Common myeloid progenitor, CD34-positive (primary cell): ENCODE data around the gene GDF7.
A peak's percentile ranks its signal among the peaks of the same experiment; 100 is the strongest.

Experiments used
- CTCF ChIA-PET: fragments of 350-600 bp; sonication (Branson Sonifier 250); formaldehyde crosslinking; loops from one replicate; lab custom pipeline; 2021; ENCODE audit warnings: antibody characterized with exemption; lab: Charles Lee
- POLR2A ChIA-PET: fragments of 350-600 bp; sonication (Branson Sonifier 250); formaldehyde crosslinking; loops from one replicate; lab custom pipeline; 2021; ENCODE audit warnings: antibody characterized with exemption; lab: Charles Lee
- DNase-seq, 3 donors: peaks; one replicate each; pipeline versions ENCODE4 v3.0.0 to v3.0.0-alpha.2; 2013
- H3K27ac ChIP-seq, 2 experiments: 1 replicate in 1 of 2; 2 replicates in 1 of 2; pipeline ENCODE4 v1.7.0; 2013; ENCODE audit warnings: inconsistent platforms in 2 of 2, low read length in 2 of 2, mild to moderate bottlenecking in 2 of 2, low read depth in 1 of 2, moderate library complexity in 1 of 2; ENCODE audit not compliant: severe bottlenecking in 2 of 2, insufficient read depth in 1 of 2, poor library complexity in 1 of 2
- H3K27me3 ChIP-seq, 5 experiments: replicated peaks in 2 of 5; 1 replicate in 3 of 5; 2 replicates in 2 of 5; pipeline versions ENCODE4 v1.6.1 to v1.7.0; 2013; ENCODE audit warnings: low read length in 4 of 5, mild to moderate bottlenecking in 2 of 5, moderate library complexity in 2 of 5, inconsistent platforms in 1 of 5; ENCODE audit not compliant: insufficient read depth in 5 of 5, control insufficient read depth in 4 of 5
- H3K36me3 ChIP-seq, 4 experiments: 1 replicate in 2 of 4; 2 replicates in 2 of 4; pipeline versions ENCODE4 v1.6.1 to v1.7.0; 2013; ENCODE audit warnings: low read length in 3 of 4, control low read depth in 1 of 4, mild to moderate bottlenecking in 1 of 4; ENCODE audit not compliant: control insufficient read depth in 4 of 4, insufficient read depth in 4 of 4
- H3K4me1 ChIP-seq, 4 experiments: 1 replicate in 3 of 4; 2 replicates in 1 of 4; pipeline versions ENCODE4 v1.6.1 to v1.7.1; 2013; ENCODE audit warnings: low read length in 3 of 4, mild to moderate bottlenecking in 3 of 4, control low read depth in 1 of 4, inconsistent platforms in 1 of 4, moderate library complexity in 1 of 4; ENCODE audit not compliant: control insufficient read depth in 4 of 4, insufficient read depth in 4 of 4; ENCODE audit errors: control extremely low read depth in 1 of 4
- H3K4me3 ChIP-seq, 7 experiments: 1 replicate in 4 of 7; 2 replicates in 3 of 7; pipeline versions ENCODE4 v1.5.1 to v1.7.0; 2013; ENCODE audit warnings: mild to moderate bottlenecking in 7 of 7, low read length in 6 of 7, moderate library complexity in 6 of 7, inconsistent platforms in 2 of 7, low read depth in 2 of 7, control low read depth in 1 of 7; ENCODE audit not compliant: insufficient read depth in 4 of 7, control insufficient read depth in 1 of 7; ENCODE audit errors: extremely low read depth in 1 of 7
- H3K9me3 ChIP-seq, 5 experiments: 1 replicate in 4 of 5; 2 replicates in 1 of 5; pipeline versions ENCODE4 v1.6.1 to v1.7.1; 2013; ENCODE audit warnings: low read length in 4 of 5, mild to moderate bottlenecking in 2 of 5, inconsistent platforms in 1 of 5, low read depth in 1 of 5, moderate library complexity in 1 of 5; ENCODE audit not compliant: control insufficient read depth in 4 of 5, insufficient read depth in 2 of 5; ENCODE audit errors: control extremely low read depth in 1 of 5
- WGBS: methylation state at CpG from one replicate; pipeline ENCODE4 v1.1.5; 2013; ENCODE audit not compliant: insufficient coverage; 5-methylcytosine and 5-hydroxymethylcytosine counted together

The GDF7 gene

DNA sequence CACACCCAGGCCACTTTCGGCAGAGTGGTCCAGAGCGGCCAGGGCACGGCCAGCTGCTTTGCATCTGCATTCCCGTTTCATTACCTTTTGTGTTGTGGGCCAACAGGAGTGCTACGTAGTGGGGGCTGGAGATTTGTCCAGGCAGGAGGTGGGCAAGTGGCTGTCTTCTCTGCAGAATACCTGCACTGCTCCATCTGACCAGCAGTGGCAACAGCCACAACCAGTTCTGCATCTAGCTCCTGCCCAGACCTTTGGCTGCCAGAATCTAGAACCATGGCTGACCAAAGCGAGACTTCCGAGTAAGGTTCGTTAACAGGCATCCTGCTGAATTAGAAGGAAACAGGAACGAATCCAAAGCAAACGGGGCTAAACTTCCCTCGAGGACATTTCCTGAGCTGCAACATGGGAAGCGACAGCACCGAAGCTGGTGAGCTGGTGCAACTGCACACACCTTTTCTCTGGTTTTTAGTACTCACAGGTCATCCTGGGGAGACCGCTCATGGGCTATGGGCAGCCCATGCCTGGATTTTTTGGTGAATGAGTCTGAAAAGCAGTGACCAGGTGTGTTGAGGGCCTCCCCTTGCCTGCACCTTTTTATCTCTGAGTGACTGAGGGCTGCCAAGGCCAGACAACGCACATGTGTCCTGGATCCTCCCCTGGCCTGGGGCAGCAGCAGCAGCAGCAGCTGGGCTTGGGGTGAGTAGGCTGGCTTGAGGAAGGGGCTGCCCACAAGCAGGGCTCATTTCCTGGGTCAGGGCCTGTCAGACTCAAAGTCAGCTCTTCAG, 10.5 kb downstream of the GDF7 start:
- WGBS: 90% methylated on average over 15 of the region's 15 CpGs
- no peak overlapping the region for H3K4me3 ChIP-seq
- POLR2A ChIA-PET: no interaction called here

DNA sequence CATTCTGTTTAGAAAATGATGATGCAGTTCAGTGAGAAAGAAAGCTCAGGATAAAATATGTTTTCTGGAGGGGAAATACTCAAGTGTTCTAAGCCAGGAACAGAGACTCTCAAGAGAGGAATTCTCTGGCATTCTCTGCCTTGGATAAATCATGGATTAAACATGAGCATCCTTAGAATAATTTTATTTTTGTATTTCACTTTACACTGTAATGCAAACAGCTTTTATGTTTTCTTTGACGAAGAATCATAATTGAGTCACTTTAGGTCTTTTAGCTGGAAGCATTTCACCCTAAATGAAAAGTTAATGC, 11.1 kb downstream of the GDF7 start:
- CTCF ChIA-PET: interaction anchor here (1.1 to 13.6 kb wide), 6 partner anchors 12 to 284 kb away, joined by 3 to 107 read pairs (median 10); no protein-coding TSS in a partner anchor
- no CpG with 5 or more reads among the region's 1 CpG for WGBS
- no peak overlapping the region for H3K4me3 ChIP-seq
- H3K27me3 ChIP-seq: peaks cover 0 to 17% (median 8%) of the 10 kb centered on the region in 5 experiments
- H3K4me1 ChIP-seq: peaks cover 0 to 29% (median 6%) of the 10 kb centered on the region in 4 experiments
- no peak overlapping the region for H3K27ac ChIP-seq
- DNase-seq: no peak
- POLR2A ChIA-PET: no interaction called here
- no peaks in the 10 kb centered on the region for H3K9me3 ChIP-seq
- peaks cover 0 to 26% (median 16%) of the 10 kb centered on the region in 4 experiments for H3K36me3 ChIP-seq

More for the DNA sequence above, 10.5 kb downstream of the GDF7 start:
- Histone ChIP-seq H3K9me3 (no peaks in the 10 kb centered on the region), H3K4me1 (peaks cover 0 to 26% (median 5%) of the 10 kb centered on the region in 4 experiments), H3K27ac (no peak overlapping the region), H3K36me3 (peaks cover 0 to 20% (median 12%) of the 10 kb centered on the region in 4 experiments), H3K27me3 (peaks cover 0 to 23% (median 10%) of the 10 kb centered on the region in 5 experiments)
- CTCF ChIA-PET: interaction anchor here (1.1 to 13.6 kb wide), 7 partner anchors 11 to 285 kb away, joined by 3 to 107 read pairs (median 14); no protein-coding TSS in a partner anchor
- DNase-seq: no peak

DNA sequence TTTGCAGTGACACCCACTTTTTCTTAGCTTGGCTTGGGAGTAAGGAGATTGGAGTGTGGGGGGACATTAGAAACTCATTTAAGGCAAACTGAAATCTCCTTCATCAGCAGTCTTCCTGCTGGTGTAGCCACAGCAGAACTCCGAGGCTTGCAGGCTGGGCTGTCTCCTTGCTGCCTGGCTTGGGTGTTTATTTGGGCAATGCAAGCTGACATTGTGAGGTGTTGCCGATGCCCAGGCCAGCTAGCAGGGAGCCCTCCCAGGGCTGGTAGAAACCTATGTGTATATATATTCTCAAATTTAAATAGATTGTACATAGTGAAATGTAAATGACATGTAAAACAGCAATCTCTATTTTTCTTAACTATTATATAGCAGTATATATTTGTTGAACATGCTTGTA, 11.8 kb downstream of the GDF7 start:
- Histone ChIP-seq H3K4me1 (peaks cover 0 to 29% (median 6%) of the 10 kb centered on the region in 4 experiments), H3K9me3 (no peaks in the 10 kb centered on the region), H3K27ac (no peak overlapping the region), H3K27me3 (peaks cover 0 to 10% (median 6%) of the 10 kb centered on the region in 5 experiments), H3K36me3 (peaks cover 0 to 31% (median 18%) of the 10 kb centered on the region in 4 experiments), H3K4me3 (no peak overlapping the region)
- WGBS: 100% methylated on average over 1 of the region's 2 CpGs
- DNase-seq: no peak
- ChIA-PET POLR2A (no interaction called here), CTCF (interaction anchor here (1.0 to 13.6 kb wide), 6 partner anchors 13 to 283 kb away, joined by 3 to 107 read pairs (median 5); no protein-coding TSS in a partner anchor)

- no peak overlapping the region for H3K4me3 ChIP-seq
- WGBS: 86% methylated on average over 6 of the region's 10 CpGs
- ChIA-PET POLR2A (no interaction called here), CTCF (interaction anchor here (1.2 to 13.6 kb wide), 6 partner anchors 8 to 280 kb away, joined by 3 to 107 read pairs (median 8); partner anchors contain the start of gene HS1BP3)
- DNase-seq: no peak
- no peaks in the 10 kb centered on the region for H3K9me3 ChIP-seq
- H3K4me1 ChIP-seq: peaks cover 0 to 13% (median 3%) of the 10 kb centered on the region in 4 experiments
- H3K27ac ChIP-seq: no peak overlapping the region
- H3K36me3 ChIP-seq: peaks cover 3 to 39% (median 24%) of the 10 kb centered on the region in 4 experiments
- H3K27me3 ChIP-seq: no peaks in the 10 kb centered on the region
These were observed 13.9 kb downstream of the GDF7 start for GRCh38 chr2:20680744-20681375.

- H3K4me3 ChIP-seq: no peak overlapping the region
- no peaks in the 10 kb centered on the region for H3K27me3 ChIP-seq
- 81% methylated on average over 5 of the region's 7 CpGs for WGBS
- CTCF ChIA-PET: interaction anchor here (0.5 to 13.6 kb wide), 12 partner anchors 10 to 286 kb away, joined by 3 to 107 read pairs (median 4); partner anchors contain the start of gene HS1BP3
- POLR2A ChIA-PET: no interaction called here
- no peak overlapping the region for H3K27ac ChIP-seq
- peaks cover 0 to 8% (median 3%) of the 10 kb centered on the region in 4 experiments for H3K4me1 ChIP-seq
- peaks cover 7 to 54% (median 30%) of the 10 kb centered on the region in 4 experiments for H3K36me3 ChIP-seq
- peak in 1 of 3 donors; percentile 35 for DNase-seq
- no peaks in the 10 kb centered on the region for H3K9me3 ChIP-seq
These were observed 15.4 kb downstream of the GDF7 start for GRCh38 chr2:20682167-20682920.

GRCh38 chr2:20684581-20685063, 17.7 kb downstream of the GDF7 start:
- POLR2A ChIA-PET: interaction anchor here (0.5 kb wide), 1 partner anchor 480 kb away, joined by 3 read pairs; no protein-coding TSS in a partner anchor

More at GRCh38 chr2:20684581-20685063, 17.7 kb downstream of the GDF7 start:
- H3K36me3 ChIP-seq: peaks cover 7 to 70% (median 28%) of the 10 kb centered on the region in 4 experiments
- DNase-seq: no peak
- H3K9me3 ChIP-seq: no peaks in the 10 kb centered on the region
- CTCF ChIA-PET: interaction anchor here (1.6 to 13.6 kb wide), 4 partner anchors 9 to 276 kb away, joined by 6 to 107 read pairs (median 21); no protein-coding TSS in a partner anchor
- WGBS: 97% methylated on average over 5 of the region's 6 CpGs
- H3K27me3 ChIP-seq: no peaks in the 10 kb centered on the region
- no peak overlapping the region for H3K27ac ChIP-seq
- peaks cover 0 to 16% (median 3%) of the 10 kb centered on the region in 4 experiments for H3K4me1 ChIP-seq
- no peak overlapping the region for H3K4me3 ChIP-seq
